SK-N-SH (cell line): Measurements from ENCODE around the gene LDLR. TPM values are rescaled to one million over a fixed set of nuclear protein-coding genes. Genes with fewer than 3 reads are reported as not detected.

Experiments used
- CTCF ChIA-PET: fragments of 300-600, 350-600 bp; formaldehyde crosslinking; extraction: SDS; loops from one replicate; lab custom pipeline; 2021; lab: Yijun Ruan, JAX
- POLR2A ChIA-PET: fragments of 350-600 bp; sonication (Branson Sonifier 250); formaldehyde crosslinking; extraction: SDS; loops from one replicate; lab custom pipeline; 2020; ENCODE audit warnings: antibody characterized with exemption, inconsistent platforms; lab: Yijun Ruan, JAX
- DNase-seq: peaks from one replicate; pipeline ENCODE4 v3.0.0; 2012
- H2AFZ ChIP-seq: fragments of 200-600 bp; sonication (generic); 2 replicates; pipeline ENCODE4 v1.8.1; 2016; ENCODE audit warnings: antibody characterized with exemption, mild to moderate bottlenecking, low read depth
- H3F3A ChIP-seq: fragments of 200-600 bp; sonication (generic); replicated peaks from 2 replicates; pipeline ENCODE3; 2016; ENCODE audit warnings: antibody characterized with exemption, mild to moderate bottlenecking; ENCODE audit not compliant: insufficient read depth
- H3K27ac ChIP-seq, 2 experiments: fragments of 200-500 bp in 1 of 2; fragments of 200-600 bp in 1 of 2; sonication (Bioruptor generic) in 1 of 2; sonication (generic), shearing (Covaris generic) in 1 of 2; 2 replicates each; pipeline versions ENCODE4 v1.5.1 to v1.6.1; 2014 to 2016; ENCODE audit warnings: low read depth in 2 of 2, inconsistent platforms in 1 of 2, low read length in 1 of 2, mild to moderate bottlenecking in 1 of 2, mixed read lengths in 1 of 2
- H3K27me3 ChIP-seq: fragments of 200-600 bp; sonication (generic), shearing (Covaris generic); 2 replicates; pipeline ENCODE4 v1.6.1; 2016; ENCODE audit warnings: mixed run types; ENCODE audit not compliant: insufficient read depth
- H3K36me3 ChIP-seq, 2 experiments: fragments of 200-500 bp in 1 of 2; fragments of 200-600 bp in 1 of 2; sonication (Bioruptor generic) in 1 of 2; sonication (generic) in 1 of 2; replicated peaks in 1 of 2; 2 replicates each; pipeline versions ENCODE3 to v1.5.1; 2014 to 2016; ENCODE audit warnings: low read length in 1 of 2, mild to moderate bottlenecking in 1 of 2; ENCODE audit not compliant: insufficient read depth in 2 of 2, control insufficient read depth in 1 of 2
- H3K4me1 ChIP-seq, 2 experiments: fragments of 200-500 bp in 1 of 2; fragments of 200-600 bp in 1 of 2; sonication (Bioruptor generic) in 1 of 2; sonication (generic), shearing (Covaris generic) in 1 of 2; 2 replicates each; pipeline versions ENCODE4 v1.5.1 to v1.6.1; 2014 to 2016; ENCODE audit warnings: low read depth in 1 of 2, low read length in 1 of 2, mixed run types in 1 of 2; ENCODE audit not compliant: insufficient read depth in 2 of 2, control insufficient read depth in 1 of 2
- H3K4me2 ChIP-seq: fragments of 200-600 bp; sonication (generic), shearing (Covaris generic); 2 replicates; pipeline ENCODE4 v1.6.1; 2017; ENCODE audit warnings: mixed run types
- H3K4me3 ChIP-seq, 2 experiments: fragments of 200-500 bp in 1 of 2; fragments of 200-600 bp in 1 of 2; sonication (Bioruptor generic) in 1 of 2; sonication (generic), shearing (Covaris generic) in 1 of 2; 2 replicates each; pipeline versions ENCODE4 v1.5.1 to v1.8.1; 2014 to 2016; ENCODE audit warnings: low read depth in 2 of 2, inconsistent platforms in 1 of 2, low read length in 1 of 2, mild to moderate bottlenecking in 1 of 2, mixed read lengths in 1 of 2, moderate library complexity in 1 of 2
- H3K79me2 ChIP-seq: fragments of 200-600 bp; sonication (generic); 2 replicates; pipeline ENCODE4 v1.8.1; 2017; ENCODE audit warnings: mild to moderate bottlenecking; ENCODE audit not compliant: insufficient read depth
- H3K9ac ChIP-seq: fragments of 200-600 bp; sonication (generic); 2 replicates; pipeline ENCODE4 v1.6.1; 2017; ENCODE audit warnings: mixed run types
- H3K9me2 ChIP-seq: fragments of 200-600 bp; sonication (generic); 2 replicates; pipeline ENCODE4 v1.6.1; 2017; ENCODE audit warnings: mixed run types
- H3K9me3 ChIP-seq: fragments of 200-600 bp; sonication (generic); 2 replicates; pipeline ENCODE4 v1.6.1; 2017; ENCODE audit warnings: mixed run types, mild to moderate bottlenecking, moderate library complexity
- H4K20me1 ChIP-seq: fragments of 200-600 bp; sonication (generic); 2 replicates; pipeline ENCODE4 v1.6.1; 2017; ENCODE audit warnings: mild to moderate bottlenecking, mixed run types; ENCODE audit not compliant: insufficient read depth
- EP300 ChIP-seq, 2 experiments: IDR thresholded peaks; 2 replicates each; pipeline versions ENCODE4 v1.4.0 to v1.6.1; 2012; ENCODE audit warnings: borderline replicate concordance in 1 of 2, low read depth in 1 of 2, low read length in 1 of 2
- GATA2 ChIP-seq: sonication (generic); formaldehyde crosslinking; IDR thresholded peaks from 2 replicates; pipeline ENCODE4 v1.5.0; 2020; ENCODE audit warnings: mild to moderate bottlenecking, missing genetic modification reagents
- IRF3 ChIP-seq: fragments of 150-350 bp; IDR thresholded peaks from 2 replicates; pipeline ENCODE4 v1.6.1; 2016; ENCODE audit warnings: mild to moderate bottlenecking, low read depth, low read length
- MXI1 ChIP-seq: IDR thresholded peaks from 2 replicates; pipeline ENCODE4 v1.6.1; 2012; ENCODE audit warnings: mild to moderate bottlenecking, low read depth, low read length, improper control_type of control experiment
- PBX3 ChIP-seq: IDR thresholded peaks from 2 replicates; pipeline ENCODE4; 2012
- RAD21 ChIP-seq: IDR thresholded peaks from 2 replicates; pipeline ENCODE4 v1.6.1; 2012; ENCODE audit warnings: mild to moderate bottlenecking, low read length
- TAF1 ChIP-seq: IDR thresholded peaks from 2 replicates; pipeline ENCODE4 v1.6.1; 2012; ENCODE audit warnings: low read depth, mild to moderate bottlenecking, low read length, moderate library complexity, borderline replicate concordance
- TEAD4 ChIP-seq: IDR thresholded peaks from 2 replicates; pipeline ENCODE4 v1.4.0; 2012; ENCODE audit warnings: mild to moderate bottlenecking, borderline replicate concordance; ENCODE audit not compliant: insufficient read depth
- WGBS: methylation state at CpG from one replicate; pipeline ENCODE4 v1.1.6; 2017; ENCODE audit warnings: low lambda C conversion rate; 5-methylcytosine and 5-hydroxymethylcytosine counted together
- polyA plus RNA-seq, 3 experiments: library from polyadenylated mRNA; depleted of rRNA; stranded (reverse); fragments of >200 nt; gene quantifications; 2 replicates each; pipeline ENCODE4 v1.2.3, GENCODE V29; 2012
- TF ChIP-seq, protein P1 (sequence below): IDR thresholded peaks from 2 replicates; pipeline ENCODE4 v1.4.0; 2012; ENCODE audit warnings: low read depth, borderline replicate concordance
- TF ChIP-seq, protein P2 (sequence below): fragments of 150-350 bp; IDR thresholded peaks from 2 replicates; pipeline ENCODE4 v1.6.1; 2017; ENCODE audit warnings: antibody characterized with exemption, low read length, low read depth, borderline replicate concordance

Gene LDLR
- polyA plus RNA-seq, 1 of the 3 experiments (the other 2 are of a cell fraction), result 25.1 TPM

- TF ChIP-seq PBX3 (peak; percentile 49), GATA2 (CRISPR knock-in tag) (no peak), TAF1 (no peak), IRF3 (no peak), EP300 (IDR thresholded peaks at IDR 0.05; ENCODE audit: borderline replicate concordance in 1 of 2, low read depth in 1 of 2, low read length in 1 of 2) (0 out of 4 replicates have a peak, but pooled peaks of 1 of the 2 experiments have one; percentile 55)
- TF ChIP-seq, protein P1, sequence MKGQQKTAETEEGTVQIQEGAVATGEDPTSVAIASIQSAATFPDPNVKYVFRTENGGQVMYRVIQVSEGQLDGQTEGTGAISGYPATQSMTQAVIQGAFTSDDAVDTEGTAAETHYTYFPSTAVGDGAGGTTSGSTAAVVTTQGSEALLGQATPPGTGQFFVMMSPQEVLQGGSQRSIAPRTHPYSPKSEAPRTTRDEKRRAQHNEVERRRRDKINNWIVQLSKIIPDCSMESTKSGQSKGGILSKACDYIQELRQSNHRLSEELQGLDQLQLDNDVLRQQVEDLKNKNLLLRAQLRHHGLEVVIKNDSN, result no peak
These were observed 79.3 kb downstream of the LDLR start (continued) for GRCh38 chr19:11168568-11168967.

GRCh38 chr19:11169896-11170678, 80.8 kb downstream of the LDLR start:
- ChIA-PET CTCF (interaction anchor here (1.1 to 1.6 kb wide), 2 partner anchors 13 to 44 kb away, joined by 3 to 4 read pairs; no protein-coding TSS in a partner anchor), POLR2A (no interaction called here)
- Histone ChIP-seq H2AFZ (no peak overlapping the region), H3K4me2 (no peak overlapping the region), H3K4me3 (no peak overlapping the region), H3K36me3 (peaks cover 37 to 60% of the 10 kb centered on the region in 2 experiments), H3K9ac (no peak overlapping the region), H3K4me1 (peaks cover 0 to 16% of the 10 kb centered on the region in 2 experiments; a peak in 2 of 4 replicates), H3K9me2 (no peaks in the 10 kb centered on the region), H3K9me3 (no peaks in the 10 kb centered on the region), H3K27me3 (no peaks in the 10 kb centered on the region), H3K79me2 (peaks cover 3% of the 10 kb centered on the region; the same call in 1 of the 2 replicates), H3K27ac (peak overlapping the region in 1 of 2 experiments; percentile 85; a peak in 1 of 4 replicates), H4K20me1 (no peaks in the 10 kb centered on the region), H3F3A (peaks cover 24% of the 10 kb centered on the region)
- 90% methylated on average over 29 of the region's 31 CpGs for WGBS
- TF ChIP-seq TEAD4, result no peak
- TF ChIP-seq MXI1, result no peak
- TF ChIP-seq RAD21, result no peak
- TF ChIP-seq, protein P2, sequence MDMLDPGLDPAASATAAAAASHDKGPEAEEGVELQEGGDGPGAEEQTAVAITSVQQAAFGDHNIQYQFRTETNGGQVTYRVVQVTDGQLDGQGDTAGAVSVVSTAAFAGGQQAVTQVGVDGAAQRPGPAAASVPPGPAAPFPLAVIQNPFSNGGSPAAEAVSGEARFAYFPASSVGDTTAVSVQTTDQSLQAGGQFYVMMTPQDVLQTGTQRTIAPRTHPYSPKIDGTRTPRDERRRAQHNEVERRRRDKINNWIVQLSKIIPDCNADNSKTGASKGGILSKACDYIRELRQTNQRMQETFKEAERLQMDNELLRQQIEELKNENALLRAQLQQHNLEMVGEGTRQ, result no peak
- no peak for DNase-seq
